MCF 10A (cell line): Measurements from ENCODE around the gene HOXD10. TPM values are rescaled to one million over a fixed set of nuclear protein-coding genes. Genes with fewer than 3 reads are reported as not detected.
A peak's percentile ranks its signal among the peaks of the same experiment; 100 is the strongest.

Experiments
- BruUV-seq: library from RNA; stranded (reverse); fragments of 400-500 nt; replicated peaks from 2 replicates; lab custom pipeline; 2021; lab: Mats Ljungman, UMichigan
- CTCF ChIA-PET: fragments of 300-600 bp; sonication (Branson Sonifier 250); formaldehyde crosslinking; extraction: SDS; loops from one replicate; lab custom pipeline; 2021; ENCODE audit warnings: antibody characterized with exemption, inconsistent platforms; lab: Yijun Ruan, JAX
- POLR2A ChIA-PET: fragments of 300-600, 350-650 bp; sonication (Branson Sonifier 250); formaldehyde crosslinking; extraction: SDS; loops from one replicate; lab custom pipeline; 2020; ENCODE audit warnings: antibody characterized with exemption, inconsistent platforms; lab: Yijun Ruan, JAX
- DNase-seq: peaks from one replicate; pipeline ENCODE4 v3.0.0-alpha.2; 2018; ENCODE audit not compliant: unreplicated experiment
- H3K27ac Mint-ChIP-seq: one replicate; pipeline ENCODE4 v1.8.0; 2022; ENCODE audit warnings: mild to moderate bottlenecking, low read depth, mixed read lengths; ENCODE audit not compliant: unreplicated experiment
- H3K27me3 Mint-ChIP-seq: one replicate; pipeline ENCODE4 v1.8.0; 2022; ENCODE audit warnings: mixed read lengths; ENCODE audit not compliant: insufficient read depth, unreplicated experiment
- H3K36me3 Mint-ChIP-seq: one replicate; pipeline ENCODE4 v1.8.0; 2022; ENCODE audit warnings: mild to moderate bottlenecking, moderate library complexity, mixed read lengths; ENCODE audit not compliant: insufficient read depth, unreplicated experiment
- H3K4me1 Mint-ChIP-seq: one replicate; pipeline ENCODE4 v1.8.0; 2022; ENCODE audit warnings: mixed read lengths; ENCODE audit not compliant: insufficient read depth, unreplicated experiment
- H3K4me3 Mint-ChIP-seq: one replicate; pipeline ENCODE4 v1.8.0; 2022; ENCODE audit warnings: mild to moderate bottlenecking, moderate library complexity, mixed read lengths; ENCODE audit not compliant: unreplicated experiment
- H3K9me3 Mint-ChIP-seq: one replicate; pipeline ENCODE4 v1.8.0; 2022; ENCODE audit warnings: mixed read lengths; ENCODE audit not compliant: unreplicated experiment
- intact Hi-C: fragments of 100-400 bp; cut with micrococcal nuclease; formaldehyde crosslinking; loops from 2 replicates; pipeline ENCODE4 v1.14.1; 2022
- total RNA-seq: library from RNA; stranded (reverse); gene quantifications from 2 replicates; pipeline ENCODE4 v1.2.3, GENCODE V29; 2022
- TF ChIP-seq, protein P1 (sequence below): fragments of 200-600 bp; IDR thresholded peaks from one replicate; pipeline ENCODE4 v1.8.0; 2022; ENCODE audit warnings: antibody characterized with exemption, mild to moderate bottlenecking; ENCODE audit not compliant: unreplicated experiment

Gene HOXD10
- total RNA-seq, 1 experiment from 2014 or later = not detected

DNA sequence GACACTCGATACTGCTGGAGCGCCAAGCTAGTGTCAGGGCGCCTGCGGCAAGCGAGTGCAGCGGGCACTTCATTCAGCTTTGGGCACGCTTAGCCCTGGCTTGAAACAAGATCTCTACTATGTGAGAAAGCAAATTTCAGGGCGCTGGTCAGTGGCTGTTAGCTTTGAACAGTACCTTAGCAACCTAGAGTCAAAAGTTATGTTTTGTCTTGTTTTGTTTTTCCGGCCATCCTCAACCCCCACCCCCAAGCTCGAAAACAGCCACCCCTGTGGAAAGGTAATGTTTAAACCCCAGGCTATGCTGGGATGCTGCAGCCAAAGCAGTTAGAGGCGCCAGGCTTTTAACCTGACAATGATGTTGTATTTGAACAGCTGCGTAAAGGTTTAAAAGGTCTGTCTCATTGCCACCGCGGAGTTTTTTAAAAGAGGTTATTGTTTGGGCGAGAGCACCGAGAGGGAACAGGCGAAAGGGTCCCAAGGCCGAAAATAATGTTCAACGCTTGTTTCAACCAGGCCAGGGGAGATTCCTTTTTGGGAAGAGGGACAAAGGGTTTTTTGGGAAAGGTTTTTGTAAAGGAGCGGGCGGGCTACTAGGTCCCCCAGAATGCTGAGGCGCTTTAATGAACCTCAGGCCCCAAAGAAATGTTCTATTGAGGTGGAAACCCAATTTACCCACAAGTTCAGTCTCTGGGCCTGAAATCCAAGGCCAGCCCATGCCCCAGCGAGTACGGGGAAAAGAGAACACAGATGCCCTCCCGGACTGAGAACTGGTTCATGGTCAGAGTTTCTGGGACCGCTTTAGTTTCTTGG lies 2.3 kb upstream of the HOXD10 start:
- H3K27ac Mint-ChIP-seq = no peak overlapping the region
- intact Hi-C loops = no loop called here
- no peak for DNase-seq
- peaks cover 33% of the 10 kb centered on the region for H3K27me3 Mint-ChIP-seq
- no peaks in the 10 kb centered on the region for H3K9me3 Mint-ChIP-seq
- no peaks in the 10 kb centered on the region for H3K4me1 Mint-ChIP-seq
- ChIA-PET CTCF (interaction anchor here (1.4 to 1.6 kb wide), 2 partner anchors 12 to 13 kb away, joined by 4 to 5 read pairs; no protein-coding TSS in a partner anchor), POLR2A (interaction anchor here (0.6 to 0.7 kb wide), 2 partner anchors 16 to 352 kb away, joined by 3 read pairs; no protein-coding TSS in a partner anchor)
- H3K4me3 Mint-ChIP-seq = no peak overlapping the region
- TF ChIP-seq, protein P1, sequence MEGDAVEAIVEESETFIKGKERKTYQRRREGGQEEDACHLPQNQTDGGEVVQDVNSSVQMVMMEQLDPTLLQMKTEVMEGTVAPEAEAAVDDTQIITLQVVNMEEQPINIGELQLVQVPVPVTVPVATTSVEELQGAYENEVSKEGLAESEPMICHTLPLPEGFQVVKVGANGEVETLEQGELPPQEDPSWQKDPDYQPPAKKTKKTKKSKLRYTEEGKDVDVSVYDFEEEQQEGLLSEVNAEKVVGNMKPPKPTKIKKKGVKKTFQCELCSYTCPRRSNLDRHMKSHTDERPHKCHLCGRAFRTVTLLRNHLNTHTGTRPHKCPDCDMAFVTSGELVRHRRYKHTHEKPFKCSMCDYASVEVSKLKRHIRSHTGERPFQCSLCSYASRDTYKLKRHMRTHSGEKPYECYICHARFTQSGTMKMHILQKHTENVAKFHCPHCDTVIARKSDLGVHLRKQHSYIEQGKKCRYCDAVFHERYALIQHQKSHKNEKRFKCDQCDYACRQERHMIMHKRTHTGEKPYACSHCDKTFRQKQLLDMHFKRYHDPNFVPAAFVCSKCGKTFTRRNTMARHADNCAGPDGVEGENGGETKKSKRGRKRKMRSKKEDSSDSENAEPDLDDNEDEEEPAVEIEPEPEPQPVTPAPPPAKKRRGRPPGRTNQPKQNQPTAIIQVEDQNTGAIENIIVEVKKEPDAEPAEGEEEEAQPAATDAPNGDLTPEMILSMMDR = no peak
- BruUV-seq = no TSS peak
- no peaks in the 10 kb centered on the region for H3K36me3 Mint-ChIP-seq

DNA sequence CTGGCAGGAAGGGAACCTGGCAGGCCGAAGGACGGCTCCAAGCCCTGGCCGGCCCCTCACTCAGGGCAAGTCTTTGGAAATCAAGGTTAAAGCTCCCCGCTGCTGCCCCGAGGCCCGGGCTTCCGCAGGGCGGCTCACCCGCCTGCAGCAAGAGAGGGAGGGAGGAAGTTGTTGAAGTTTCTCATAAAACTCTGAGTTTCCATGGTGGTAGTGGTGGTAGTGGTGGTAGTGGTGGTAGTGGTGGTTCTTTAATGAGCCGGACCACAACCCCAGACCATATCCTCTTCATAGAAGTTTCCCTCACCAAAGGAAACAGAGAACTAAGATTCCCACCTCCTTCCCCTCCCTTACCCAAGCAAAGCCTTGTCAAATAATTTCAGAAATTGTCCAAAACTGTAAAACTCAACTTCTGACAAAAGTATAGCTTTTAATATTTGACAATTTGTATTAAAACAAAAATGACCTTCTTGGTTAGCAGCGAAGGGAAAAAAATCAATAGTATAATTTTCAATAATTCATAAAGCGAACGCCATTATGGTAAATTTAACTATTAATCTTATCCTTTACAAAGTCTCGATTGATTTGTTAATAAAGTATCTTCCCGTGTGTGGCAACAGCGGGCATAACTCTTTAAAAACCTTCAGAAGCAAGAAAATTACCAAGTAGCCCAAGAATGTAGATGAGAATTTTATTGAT lies 1.5 kb upstream of the HOXD10 start:
- H3K36me3 Mint-ChIP-seq = no peaks in the 10 kb centered on the region
- H3K27ac Mint-ChIP-seq = no peak overlapping the region
- CTCF ChIA-PET = interaction anchor here (1.4 kb wide), 1 partner anchor 12 kb away, joined by 4 read pairs; no protein-coding TSS in a partner anchor
- H3K27me3 Mint-ChIP-seq = peaks cover 41% of the 10 kb centered on the region
- POLR2A ChIA-PET = interaction anchor here (0.7 kb wide), 1 partner anchor 529 kb away, joined by 3 read pairs; no protein-coding TSS in a partner anchor
- no peaks in the 10 kb centered on the region for H3K4me1 Mint-ChIP-seq
- BruUV-seq = no TSS peak
- intact Hi-C loops = no loop called here
- DNase-seq = no peak
- no peaks in the 10 kb centered on the region for H3K9me3 Mint-ChIP-seq
- TF ChIP-seq, protein P1 = no peak
- H3K4me3 Mint-ChIP-seq = no peak overlapping the region

DNA sequence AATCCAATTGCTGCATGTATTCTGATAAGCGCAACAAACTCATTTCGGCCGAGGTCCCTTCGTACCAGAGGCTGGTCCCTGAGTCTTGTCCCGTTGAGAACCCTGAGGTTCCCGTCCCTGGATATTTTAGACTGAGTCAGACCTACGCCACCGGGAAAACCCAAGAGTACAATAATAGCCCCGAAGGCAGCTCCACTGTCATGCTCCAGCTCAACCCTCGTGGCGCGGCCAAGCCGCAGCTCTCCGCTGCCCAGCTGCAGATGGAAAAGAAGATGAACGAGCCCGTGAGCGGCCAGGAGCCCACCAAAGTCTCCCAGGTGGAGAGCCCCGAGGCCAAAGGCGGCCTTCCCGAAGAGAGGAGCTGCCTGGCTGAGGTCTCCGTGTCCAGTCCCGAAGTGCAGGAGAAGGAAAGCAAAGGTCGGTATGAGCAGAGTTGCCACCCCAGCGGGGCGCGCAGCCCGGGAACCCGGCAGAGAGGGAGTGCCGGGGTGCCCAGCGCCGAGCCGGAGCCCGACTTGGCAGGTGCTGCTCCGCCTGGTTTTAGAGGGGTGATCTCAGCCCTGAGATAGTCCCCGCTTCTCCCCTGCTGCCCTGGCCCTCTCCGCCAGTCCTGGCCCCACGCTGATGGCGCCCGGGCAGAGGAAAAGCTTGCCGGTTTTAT lies 714 bp downstream of the HOXD10 start:
- Mint-ChIP-seq H3K27ac (no peak overlapping the region), H3K9me3 (no peaks in the 10 kb centered on the region), H3K4me1 (no peaks in the 10 kb centered on the region), H3K27me3 (peaks cover 48% of the 10 kb centered on the region), H3K36me3 (no peaks in the 10 kb centered on the region), H3K4me3 (peak overlapping the region; percentile 28)
- DNase-seq = no peak
- TF ChIP-seq, protein P1 = no peak
- intact Hi-C loops = no loop called here
- ChIA-PET CTCF (interaction anchor here (0.6 to 1.9 kb wide), 3 partner anchors 10 to 19 kb away, joined by 3 to 12 read pairs (median 5); no protein-coding TSS in a partner anchor), POLR2A (no interaction called here)
- no TSS peak for BruUV-seq
